ENCODE measurements around the gene HLA-DPA1.

HLA-DPA1 gene

GRCh38 chr6:33061987-33062386 lies 11.5 kb downstream of the HLA-DPA1 start:
- TF ChIP-seq CTCF (IDR thresholded peaks at IDR 0.05) = no peak
- Histone ChIP-seq H3K27ac (no peak overlapping the region), H3K36me3 (no peaks in the 10 kb centered on the region), H3K9me3 (no peaks in the 10 kb centered on the region), H3K4me1 (ENCODE audit: control insufficient read depth in 1 of 2, insufficient read depth in 1 of 2, low read depth in 1 of 2, low read length in 1 of 2) (peaks cover 0 to 7% of the 10 kb centered on the region in 2 experiments), H3K4me3 (ENCODE audit: low read depth in 1 of 2, low read length in 1 of 2) (no peak overlapping the region), H3K27me3 (no peaks in the 10 kb centered on the region)

GRCh38 chr6:33057222-33058150 lies 16.0 kb downstream of the HLA-DPA1 start:
- Histone ChIP-seq H3K4me1 (ENCODE audit: control insufficient read depth in 1 of 2, insufficient read depth in 1 of 2, low read depth in 1 of 2, low read length in 1 of 2) (peaks cover 0 to 7% of the 10 kb centered on the region in 2 experiments), H3K4me3 (ENCODE audit: low read depth in 1 of 2, low read length in 1 of 2) (no peak overlapping the region), H3K27ac (no peak overlapping the region), H3K27me3 (no peaks in the 10 kb centered on the region), H3K9me3 (no peaks in the 10 kb centered on the region), H3K36me3 (no peaks in the 10 kb centered on the region)
- TF ChIP-seq CTCF (IDR thresholded peaks at IDR 0.05) = no peak

GRCh38 chr6:33053230-33053629 lies 20.2 kb downstream of the HLA-DPA1 start:
- no peaks in the 10 kb centered on the region for H3K36me3 ChIP-seq
- H3K9me3 ChIP-seq = no peaks in the 10 kb centered on the region
- H3K4me1 ChIP-seq (ENCODE audit: control insufficient read depth in 1 of 2, insufficient read depth in 1 of 2, low read depth in 1 of 2, low read length in 1 of 2) = peaks cover 0 to 7% of the 10 kb centered on the region in 2 experiments
- no peak overlapping the region for H3K4me3 ChIP-seq (ENCODE audit: low read depth in 1 of 2, low read length in 1 of 2)
- H3K27ac ChIP-seq = no peak overlapping the region
- TF ChIP-seq CTCF (IDR thresholded peaks at IDR 0.05) = no peak
- no peaks in the 10 kb centered on the region for H3K27me3 ChIP-seq

GRCh38 chr6:33052627-33053026 lies 20.8 kb downstream of the HLA-DPA1 start:
- Histone ChIP-seq H3K4me1 (ENCODE audit: control insufficient read depth in 1 of 2, insufficient read depth in 1 of 2, low read depth in 1 of 2, low read length in 1 of 2) (peaks cover 0 to 5% of the 10 kb centered on the region in 2 experiments), H3K27me3 (no peaks in the 10 kb centered on the region)
- no peak for TF ChIP-seq CTCF (IDR thresholded peaks at IDR 0.05)

GRCh38 chr6:33050014-33050810 lies 23.2 kb downstream of the HLA-DPA1 start:
- Histone ChIP-seq H3K4me3 (ENCODE audit: low read depth in 1 of 2, low read length in 1 of 2) (no peak overlapping the region), H3K4me1 (ENCODE audit: control insufficient read depth in 1 of 2, insufficient read depth in 1 of 2, low read depth in 1 of 2, low read length in 1 of 2) (no peaks in the 10 kb centered on the region), H3K27me3 (no peaks in the 10 kb centered on the region), H3K27ac (no peak overlapping the region), H3K36me3 (no peaks in the 10 kb centered on the region), H3K9me3 (no peaks in the 10 kb centered on the region)
- no peak for TF ChIP-seq CTCF (IDR thresholded peaks at IDR 0.05)

More at GRCh38 chr6:33052627-33053026, 20.8 kb downstream of the HLA-DPA1 start:
- Histone ChIP-seq H3K36me3 (no peaks in the 10 kb centered on the region), H3K9me3 (no peaks in the 10 kb centered on the region), H3K27ac (no peak overlapping the region), H3K4me3 (ENCODE audit: low read depth in 1 of 2, low read length in 1 of 2) (no peak overlapping the region)

All from neutrophil (primary cell).